ENCODE measurements around the gene SAMHD1.
"Not testable (repeated sequence)": the region's sequence is repeated elsewhere in the genome, so short reads cannot be mapped to it uniquely, and the experiment has no call there.

The SAMHD1 gene

DNA sequence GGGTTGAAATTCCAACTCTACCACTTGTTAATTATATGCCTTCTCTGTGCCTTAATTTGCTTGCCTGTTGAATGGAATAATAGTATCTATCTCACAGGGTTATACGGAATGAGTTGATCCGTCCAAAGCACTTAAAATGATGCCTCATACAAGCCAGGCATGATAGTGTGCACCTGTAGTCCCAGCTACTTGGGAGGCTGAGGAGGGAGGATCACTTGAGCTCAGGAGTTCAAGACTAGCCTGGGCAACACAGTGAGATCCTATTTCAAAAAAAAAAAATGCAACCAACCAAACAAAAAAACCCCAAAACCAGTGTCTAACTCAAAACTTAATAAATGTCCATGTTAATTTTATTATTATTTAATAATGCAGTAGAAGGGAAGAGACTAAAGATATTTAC is 35.3 kb downstream of the SAMHD1 start:
- DNase-seq (ENCODE audit: low read depth) = no peak

DNA sequence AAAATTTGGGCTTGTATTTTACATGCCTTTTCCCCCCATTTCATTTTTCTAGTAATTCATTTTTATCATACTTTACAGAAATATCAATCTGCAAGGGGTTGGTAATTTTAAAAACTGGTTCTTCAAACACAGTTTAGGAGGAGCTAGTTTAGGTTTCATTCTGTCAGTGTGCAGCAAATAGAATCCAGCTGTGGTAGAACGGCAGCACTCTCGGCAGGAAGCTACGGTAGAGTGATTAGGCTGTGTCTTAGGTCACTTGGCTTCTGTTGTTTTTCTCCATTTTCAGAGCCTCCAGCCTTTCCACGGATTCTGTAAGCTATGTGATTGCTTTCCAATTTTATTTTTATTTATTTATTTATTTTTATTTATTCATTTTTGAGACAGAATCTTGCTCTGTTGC is 42.9 kb downstream of the SAMHD1 start:
- no peak for DNase-seq (ENCODE audit: low read depth)

DNA sequence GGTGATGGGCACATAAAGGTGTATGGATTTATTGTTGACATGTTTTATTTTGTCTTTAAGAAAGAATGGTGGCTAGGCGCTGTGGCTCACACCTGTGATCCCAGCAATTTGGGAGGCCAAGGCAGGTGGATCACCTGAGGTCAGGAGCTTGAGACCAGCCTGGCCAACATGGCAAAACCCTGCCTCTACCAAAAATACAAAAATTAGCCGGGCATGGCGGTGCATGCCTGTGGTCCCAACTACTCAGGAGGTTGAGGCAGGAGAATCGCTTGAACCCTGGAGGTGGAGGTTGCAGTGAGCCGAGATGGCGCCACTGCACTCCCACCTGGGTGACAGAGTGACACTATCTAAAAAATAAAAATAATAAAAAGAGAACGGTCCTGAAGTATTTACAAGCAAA is 45.4 kb downstream of the SAMHD1 start:
- not testable (repeated sequence) for DNase-seq (ENCODE audit: low read depth)

DNA sequence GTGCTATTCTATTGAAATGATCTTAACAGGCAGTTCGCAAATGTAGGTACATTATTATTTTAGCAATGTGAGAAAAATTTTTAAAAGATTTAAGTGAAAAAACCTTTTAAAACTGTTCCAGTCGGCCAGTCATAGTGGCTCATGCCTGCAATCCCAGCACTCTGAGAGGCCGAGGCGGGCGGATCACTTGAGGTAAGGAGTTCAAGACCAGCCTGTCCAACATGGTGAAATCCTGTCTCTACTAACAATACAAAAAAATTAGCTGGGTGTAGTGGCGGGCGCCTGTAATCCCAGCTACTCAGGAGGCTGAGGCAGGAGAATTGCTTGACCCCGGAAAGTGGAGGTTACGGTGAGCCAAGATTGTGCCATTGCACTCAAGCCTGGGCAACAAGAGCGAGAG is 45.9 kb downstream of the SAMHD1 start:
- not testable (repeated sequence) for DNase-seq (ENCODE audit: low read depth)

DNA sequence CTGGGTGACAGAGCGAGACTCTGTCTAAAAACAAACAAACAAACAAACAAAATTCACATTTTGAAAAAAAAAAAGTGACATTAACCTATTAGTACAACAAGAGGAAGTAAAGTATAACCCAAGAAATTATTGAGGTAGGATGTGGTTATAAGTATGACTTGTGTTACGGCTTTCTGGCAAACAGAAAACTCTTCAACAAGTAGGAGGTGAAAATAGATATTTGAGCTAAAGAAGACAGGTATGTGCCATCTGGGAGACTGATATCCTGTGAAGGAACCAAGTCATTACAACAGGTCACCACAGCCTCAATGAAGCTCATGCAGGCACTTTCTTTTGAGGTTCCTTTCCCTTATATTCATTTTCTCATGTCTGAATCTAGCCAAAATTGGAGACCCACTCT is 46.8 kb downstream of the SAMHD1 start:
- DNase-seq (ENCODE audit: low read depth) = no peak

DNA sequence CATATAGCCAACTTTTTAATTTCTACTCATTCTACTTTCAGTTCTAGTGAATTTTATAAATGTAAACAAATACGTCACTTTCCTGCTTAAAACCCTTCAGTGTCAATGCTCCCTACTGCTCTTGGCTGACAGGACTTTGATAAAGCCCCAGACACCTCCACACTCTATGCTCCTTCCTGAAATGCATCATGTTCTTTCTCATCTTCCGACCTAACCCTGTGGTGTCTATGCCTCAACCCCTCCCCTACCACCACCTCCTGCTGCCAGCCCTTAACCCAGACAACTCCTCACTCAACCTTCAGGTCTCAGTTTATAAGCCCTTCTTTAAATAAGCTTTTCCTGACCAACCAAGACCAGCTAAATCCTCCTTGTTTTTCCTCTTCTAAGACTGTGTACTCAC is 56.5 kb downstream of the SAMHD1 start:
- no peak for DNase-seq (ENCODE audit: low read depth)

DNA sequence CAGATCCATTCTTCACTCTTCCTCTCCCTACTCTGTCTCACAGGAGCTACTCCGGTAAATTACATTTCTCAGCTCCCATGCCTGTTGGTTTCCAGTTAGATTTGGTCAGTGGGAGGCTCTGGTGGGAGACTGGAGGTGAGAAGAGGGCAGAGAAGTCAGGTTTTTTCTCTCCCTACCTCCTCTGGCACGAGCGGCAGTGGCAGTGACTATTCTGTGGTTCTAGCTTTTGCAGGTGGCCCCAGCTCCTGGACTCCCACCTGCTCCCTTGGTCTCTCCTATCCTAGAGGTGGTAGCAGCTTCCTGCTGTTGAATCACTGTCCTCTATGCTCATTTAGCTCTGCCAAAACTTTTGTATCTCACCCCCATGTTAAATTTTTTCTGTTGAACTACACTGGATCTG is 57.7 kb downstream of the SAMHD1 start:
- DNase-seq (ENCODE audit: low read depth) = no peak

DNA sequence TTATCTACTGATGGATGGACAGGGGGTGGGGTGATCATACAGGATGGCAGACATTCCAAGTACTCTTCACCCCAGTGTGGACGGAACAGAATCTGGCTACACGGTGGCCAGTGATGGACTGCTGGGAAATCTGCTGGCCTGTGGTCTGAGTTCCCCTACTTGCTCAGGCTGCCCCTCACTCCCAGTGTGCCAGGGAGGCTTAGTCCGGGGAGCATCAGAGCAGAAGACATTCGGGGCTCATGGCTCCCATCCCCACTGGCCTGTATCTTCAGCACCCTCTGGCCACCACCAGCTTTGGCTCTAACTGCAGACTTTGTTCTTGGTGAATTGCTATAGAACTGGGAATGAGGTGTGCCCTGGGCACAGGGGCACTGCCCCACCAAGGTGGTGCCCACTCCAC is 60.3 kb downstream of the SAMHD1 start:
- DNase-seq (ENCODE audit: low read depth) = no peak

DNA sequence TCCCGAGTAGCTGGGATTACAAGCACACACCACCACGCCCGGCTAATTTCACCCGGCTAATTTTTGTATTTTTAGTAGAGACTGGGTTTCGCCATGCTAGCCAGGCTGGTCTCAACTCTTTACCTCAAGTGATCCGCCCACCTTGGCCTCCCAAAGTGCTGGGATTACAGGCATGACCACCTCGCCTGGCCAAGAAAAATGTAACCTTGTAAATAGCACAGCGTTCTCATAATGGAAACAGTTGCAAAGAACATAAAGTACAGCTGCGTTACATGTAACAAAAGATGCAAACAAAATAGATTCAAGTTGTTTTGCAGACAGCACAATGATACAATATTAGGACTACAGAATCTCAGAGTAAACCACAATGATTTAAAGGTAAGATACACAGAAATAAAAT is 60.9 kb downstream of the SAMHD1 start:
- DNase-seq (ENCODE audit: low read depth) = no peak

DNA sequence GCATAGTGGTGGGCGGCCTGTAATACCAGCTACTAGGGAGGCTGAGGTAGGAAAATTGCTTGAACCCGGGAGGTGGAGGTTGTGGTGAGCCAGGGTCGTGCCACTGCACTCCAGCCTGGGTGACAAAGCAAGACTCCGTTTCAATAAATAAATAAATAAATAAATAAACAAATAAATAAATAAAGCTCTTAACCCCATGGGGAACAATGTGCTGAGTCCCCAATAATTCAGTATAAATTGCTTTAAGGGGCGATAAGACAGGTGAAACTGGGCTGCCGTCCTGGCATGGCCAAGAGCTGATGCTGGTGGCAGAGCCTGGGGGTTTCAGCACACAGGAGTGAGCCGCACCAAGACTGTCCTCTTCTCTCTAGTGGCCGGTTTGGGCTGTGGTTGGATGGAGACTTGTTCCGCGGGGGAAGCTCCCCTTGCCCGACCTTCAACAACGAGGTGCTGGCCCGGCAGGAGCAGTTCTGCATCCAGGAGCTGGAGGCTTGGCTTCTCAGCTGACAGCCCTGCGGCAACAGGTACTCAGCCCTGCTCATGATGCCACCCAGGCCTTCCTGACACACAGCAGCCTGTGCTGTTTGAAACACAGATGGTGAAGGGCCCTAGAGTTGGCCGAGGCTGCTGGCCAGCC is 62.5 kb downstream of the SAMHD1 start:
- no peak for DNase-seq (ENCODE audit: low read depth)

DNA sequence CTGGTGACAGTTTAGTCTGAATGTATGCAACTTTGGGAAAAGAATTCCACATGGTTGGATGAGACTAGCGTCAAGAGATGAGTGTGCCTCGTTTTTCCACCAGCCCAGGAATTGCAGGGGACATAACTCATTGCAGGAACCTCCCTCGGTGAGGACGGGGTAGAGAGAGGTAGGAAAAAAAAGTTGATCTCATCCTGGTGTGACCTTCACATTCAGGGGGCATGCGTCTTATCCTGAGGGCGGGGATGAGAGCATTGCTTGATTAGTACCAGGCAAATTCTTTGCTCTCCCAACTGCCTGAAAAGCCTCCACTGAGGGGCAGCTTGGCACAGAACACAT is 63.8 kb downstream of the SAMHD1 start:
- no peak for DNase-seq (ENCODE audit: low read depth)

DNA sequence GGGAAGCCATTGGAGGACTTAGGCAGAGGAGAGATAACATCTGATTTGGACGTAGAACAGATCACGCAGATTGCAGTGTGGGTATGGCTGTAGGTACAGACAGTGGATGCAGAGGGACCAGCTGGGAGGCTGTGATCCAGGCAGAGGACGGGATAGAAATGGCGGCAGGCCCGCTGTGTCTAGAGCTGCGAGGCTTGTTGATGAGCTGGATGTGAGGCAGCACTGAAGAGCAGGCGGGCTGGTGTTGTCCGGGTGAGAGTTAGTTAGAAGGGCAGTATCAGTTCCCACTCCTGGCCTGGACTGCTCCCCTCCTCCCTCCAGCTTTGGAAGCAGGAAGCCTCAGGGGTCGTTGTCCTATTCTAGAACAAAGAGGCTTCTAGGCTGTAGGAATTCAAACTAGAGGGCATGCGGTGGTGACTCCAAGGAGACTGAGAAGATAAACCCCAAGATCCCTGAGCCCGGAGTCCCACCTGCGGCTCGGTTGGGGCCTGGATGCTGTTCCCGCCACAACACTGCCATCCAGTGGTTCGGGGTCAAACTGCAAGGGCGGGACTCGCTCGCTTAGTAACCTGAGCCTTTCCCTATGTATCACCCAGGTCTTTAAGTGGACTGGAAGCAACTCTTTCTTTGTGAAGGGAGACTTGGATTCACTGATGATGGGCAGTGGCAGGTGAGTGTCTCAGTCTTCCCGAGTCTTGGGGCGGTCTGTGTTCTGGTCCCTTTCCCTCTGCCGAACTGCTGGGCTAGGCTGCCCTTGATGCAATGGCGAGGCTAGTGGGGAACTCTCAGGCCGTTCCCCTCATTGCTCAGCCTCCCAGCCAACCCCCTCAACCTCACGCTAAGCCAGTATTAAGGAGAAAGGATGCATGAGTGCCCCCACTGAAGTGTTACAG is 64.4 kb downstream of the SAMHD1 start:
- DNase-seq (ENCODE audit: low read depth) = peak; percentile 53

DNA sequence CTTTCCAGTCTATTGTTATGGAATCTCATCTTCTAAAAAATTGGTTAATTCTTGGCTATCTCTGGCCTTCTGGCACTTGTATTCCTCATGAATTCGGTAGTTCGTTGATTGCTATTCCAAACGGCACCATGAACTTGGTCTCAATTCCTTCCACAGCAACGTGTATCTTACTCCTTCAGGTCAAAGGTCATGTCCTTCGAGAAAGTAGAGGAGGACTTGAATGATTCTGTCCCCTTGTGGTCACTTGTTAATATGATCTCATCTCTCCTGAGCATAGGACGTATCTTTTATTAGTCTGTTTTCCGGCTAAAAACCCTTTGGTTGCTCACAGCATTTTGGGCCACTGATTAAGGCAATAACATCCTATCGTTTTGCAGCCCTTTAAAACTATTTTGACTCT is 66.2 kb downstream of the SAMHD1 start:
- DNase-seq (ENCODE audit: low read depth) = no peak

DNA sequence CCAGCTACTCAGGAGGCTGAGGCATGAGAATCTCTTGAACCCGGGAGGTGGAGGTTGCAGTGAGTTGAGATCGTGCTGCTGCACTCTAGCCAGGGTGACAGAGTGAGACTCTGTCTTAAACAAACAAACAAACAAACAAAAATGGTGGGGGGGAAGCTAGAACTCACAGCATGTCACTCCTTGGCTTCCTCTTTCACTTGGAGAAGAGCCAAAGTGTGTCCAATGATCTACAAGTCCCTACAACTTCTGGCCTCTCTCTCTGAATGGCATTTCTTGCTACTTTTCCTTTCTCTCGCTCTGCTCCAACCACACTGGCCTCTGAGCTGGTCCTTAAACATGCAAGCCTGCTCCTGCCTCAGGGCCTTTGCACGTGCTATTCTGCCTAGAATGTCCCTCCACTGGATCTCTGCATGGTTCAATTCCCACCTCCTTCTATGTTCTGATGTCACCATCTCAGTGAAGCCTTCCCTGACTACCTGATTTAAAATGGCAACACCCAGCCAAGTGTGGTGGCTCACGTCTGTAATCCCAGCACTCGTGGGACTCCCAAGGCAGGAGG is 67.5 kb downstream of the SAMHD1 start:
- no peak for DNase-seq (ENCODE audit: low read depth)

DNA sequence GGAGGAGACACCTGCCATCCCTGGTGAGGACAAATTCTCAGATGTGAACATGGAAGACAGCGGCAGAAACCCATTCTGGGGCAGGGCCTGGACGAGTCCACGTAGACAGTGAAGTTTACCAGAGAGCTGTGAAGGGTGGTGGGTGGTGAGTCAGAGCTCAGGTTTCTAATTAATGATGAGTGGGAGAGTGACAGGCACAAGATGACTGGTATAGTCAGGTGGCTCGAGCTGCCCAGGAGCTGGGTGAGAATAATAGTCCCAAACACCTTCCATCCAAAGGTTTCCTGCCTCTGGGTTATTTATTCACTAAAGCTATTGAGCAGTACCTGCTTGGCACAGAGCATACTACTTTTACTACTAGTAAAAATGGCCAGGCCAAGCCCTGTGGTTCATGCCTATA is 69.6 kb downstream of the SAMHD1 start:
- no peak for DNase-seq (ENCODE audit: low read depth)

DNA sequence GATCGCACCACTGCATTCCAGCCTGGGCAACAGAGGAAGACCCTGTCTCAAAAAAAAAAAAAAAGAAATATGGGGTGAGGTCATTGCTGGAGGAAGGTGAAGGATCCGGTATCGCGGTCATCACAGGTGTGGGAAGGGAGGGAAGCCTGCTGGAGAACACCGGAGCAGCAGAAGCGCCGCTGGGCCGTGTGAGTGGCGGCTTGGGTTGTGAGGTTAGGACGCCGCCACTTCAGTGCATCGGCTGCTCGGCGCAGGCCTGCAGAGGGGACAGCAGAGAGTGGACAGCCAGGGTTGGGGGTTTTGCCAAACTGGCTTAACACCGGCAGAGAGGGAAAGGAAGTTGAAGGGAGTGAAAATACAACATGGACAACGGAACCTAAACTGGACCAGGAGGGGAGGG is 70.2 kb downstream of the SAMHD1 start:
- DNase-seq (ENCODE audit: low read depth) = no peak

DNA sequence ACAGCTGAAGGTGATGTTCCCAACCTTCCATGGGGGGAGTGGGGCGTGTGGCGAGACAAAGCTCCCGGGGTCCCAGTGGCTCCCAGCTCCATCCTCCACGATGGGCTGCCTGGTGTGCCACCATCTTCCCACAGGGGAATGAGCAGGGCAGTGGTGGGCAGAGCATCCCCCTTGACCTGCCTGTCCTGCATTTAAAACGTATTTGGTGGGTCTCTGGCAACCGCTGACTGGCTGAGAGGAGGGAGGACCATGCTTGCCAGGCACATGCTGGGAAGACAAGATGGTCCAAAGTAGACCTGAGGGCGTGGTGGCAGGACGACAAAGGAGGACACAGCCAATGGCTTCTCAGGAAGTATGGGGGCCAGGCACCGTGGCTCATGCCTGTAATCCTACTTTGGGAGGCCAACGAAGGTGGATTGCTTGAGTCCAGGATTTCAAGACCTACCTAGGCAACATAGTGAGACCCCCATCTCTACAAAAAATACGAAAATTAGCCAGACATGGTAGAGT is 70.7 kb downstream of the SAMHD1 start:
- DNase-seq (ENCODE audit: low read depth) = no peak

DNA sequence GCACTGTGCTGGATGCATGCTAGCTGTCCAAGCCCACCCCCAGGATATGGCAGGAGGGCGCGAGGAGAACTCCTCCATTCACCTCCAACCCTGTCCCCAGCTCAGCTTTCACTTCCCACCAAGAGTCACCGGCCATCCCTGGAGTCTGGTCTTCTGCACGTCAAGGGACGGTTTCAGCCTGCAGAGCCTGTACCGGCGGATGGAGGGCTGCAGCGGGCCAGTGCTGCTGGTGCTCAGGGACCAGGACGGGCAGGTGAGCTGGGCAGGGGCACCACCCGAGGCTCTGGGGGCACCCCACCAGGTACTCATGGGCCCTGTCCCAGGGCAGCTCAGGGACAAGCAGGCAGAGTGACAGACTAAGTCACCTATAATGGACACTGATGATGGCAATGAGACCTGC is 72.6 kb downstream of the SAMHD1 start:
- no peak for DNase-seq (ENCODE audit: low read depth)

DNA sequence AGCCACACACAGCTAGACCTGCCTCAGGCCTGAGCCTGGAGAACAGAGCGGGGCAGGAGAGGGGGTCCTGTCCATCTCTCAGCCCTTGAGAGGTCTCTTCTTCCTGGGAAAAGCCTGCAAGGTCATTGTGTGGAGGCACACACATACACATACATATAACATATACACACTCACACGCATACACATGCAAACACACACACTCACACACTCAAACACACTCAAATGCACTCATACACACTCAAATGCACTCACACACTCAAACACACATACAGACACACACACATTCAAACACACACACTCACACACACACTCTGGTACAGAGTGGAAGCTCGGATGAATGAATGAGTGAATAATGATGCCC is 75.1 kb downstream of the SAMHD1 start:
- DNase-seq (ENCODE audit: low read depth) = no peak

DNA sequence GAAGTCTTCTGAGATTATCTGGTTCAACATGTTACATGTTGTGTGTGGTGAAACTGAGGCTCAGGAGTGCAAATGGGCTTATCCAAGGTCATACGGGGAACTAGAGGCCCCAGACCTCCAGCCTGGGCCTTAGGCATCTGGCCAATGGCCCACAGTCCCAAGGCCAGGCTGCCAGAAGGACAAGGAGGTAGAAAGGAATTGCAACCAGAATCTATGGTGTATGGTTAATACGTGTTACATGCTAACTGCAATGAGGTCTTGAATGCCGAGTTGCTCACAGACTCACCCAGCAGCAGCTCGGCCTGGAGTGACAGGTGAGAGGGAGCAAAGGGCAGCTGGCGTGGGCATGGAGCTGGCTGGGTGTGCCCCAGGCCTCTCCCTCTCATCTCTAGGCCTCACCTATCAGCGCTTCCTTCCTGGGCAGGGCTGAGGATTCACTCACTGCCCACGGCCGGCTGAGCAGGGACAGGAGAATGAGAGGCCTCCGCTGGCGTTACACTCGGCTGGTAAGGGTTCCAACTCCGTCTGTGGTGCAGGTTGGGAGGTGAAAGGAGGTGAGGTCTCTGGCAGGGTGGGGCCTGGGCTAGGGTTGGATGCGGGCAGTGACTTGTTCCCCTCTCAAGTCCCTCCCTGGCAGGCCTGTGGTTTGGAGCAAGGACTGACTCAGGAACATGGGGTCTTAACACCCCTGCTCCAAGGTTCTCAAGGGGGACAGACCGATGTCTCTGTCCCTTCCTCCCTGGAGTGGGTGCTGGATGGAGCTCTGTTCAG is 75.6 kb downstream of the SAMHD1 start, which contains the start of gene TLDC2:
TSS of gene TLDC2 (plus strand) at position 437 of the 771 bp plus-strand sequence. CDS start at position 474, 37 bp downstream.
- no peak for DNase-seq (ENCODE audit: low read depth)

DNA sequence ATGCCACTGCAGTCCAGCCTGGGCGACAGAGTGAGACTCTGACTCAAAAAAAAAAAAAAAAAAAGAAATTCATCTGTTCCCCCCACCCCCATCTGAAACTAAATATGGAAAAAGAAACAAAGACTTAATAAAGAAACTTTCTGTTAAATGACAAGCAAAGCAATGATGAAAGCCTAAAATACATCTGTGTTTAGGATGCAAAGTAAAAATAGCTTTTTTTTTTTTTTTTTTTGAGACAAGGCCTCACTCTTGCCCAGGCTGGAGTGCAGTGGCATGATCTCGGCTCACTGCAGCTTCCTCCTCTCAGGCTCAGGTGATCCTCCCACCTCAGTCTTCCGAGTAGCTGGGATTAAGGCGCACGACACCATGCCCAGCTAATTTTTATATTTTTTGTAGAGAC is 76.4 kb downstream of the SAMHD1 start:
- DNase-seq (ENCODE audit: low read depth) = not testable (repeated sequence)

DNA sequence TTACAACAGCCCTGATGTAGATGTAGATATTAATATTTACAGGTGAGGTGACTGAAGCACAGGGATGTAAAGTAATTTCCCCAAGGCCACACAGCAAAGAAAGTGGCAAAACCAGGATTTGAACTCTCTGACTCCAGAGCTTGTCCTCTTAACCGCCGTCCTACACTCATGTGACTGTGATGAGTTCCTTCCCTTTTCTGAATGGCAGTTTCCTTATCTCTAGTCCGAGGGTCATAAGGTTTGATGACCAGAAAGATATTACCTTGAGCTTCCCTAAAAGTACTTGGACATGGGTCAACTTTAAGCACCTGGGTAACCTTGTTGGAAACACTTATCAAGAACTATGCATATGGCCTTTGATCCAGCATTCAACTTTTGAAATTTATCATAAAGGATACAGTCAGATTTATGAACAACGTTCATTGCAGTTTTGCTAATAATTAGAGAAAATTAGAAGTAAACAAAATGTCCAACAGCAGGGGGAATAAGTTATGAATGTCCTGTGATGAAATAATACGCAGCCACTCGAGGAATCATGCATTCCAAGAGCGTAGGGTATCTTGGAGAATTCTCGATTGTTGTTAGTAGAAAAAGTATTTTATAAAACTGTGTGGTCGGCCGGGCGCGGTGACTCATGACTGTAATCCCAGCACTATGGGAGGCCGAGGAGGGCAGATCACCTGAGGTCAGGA is 77.9 kb downstream of the SAMHD1 start:
- DNase-seq (ENCODE audit: low read depth) = no peak
